Spleen (tissue), 7 donors: Measurements from ENCODE around the gene RIMS1.

ENCODE experiments used
- POLR2A ChIP-seq, 3 donors: fragments of 450-650 bp; IDR thresholded peaks; one replicate each; pipeline ENCODE4 v1.5.1; 2017; ENCODE audit warnings: antibody characterized with exemption in 3 of 3, mild to moderate bottlenecking in 1 of 3
- TF ChIP-seq, protein P1 (sequence below), 11 experiments: fragments of 200-600 bp in 7 of 11; fragments of 450-650 bp in 4 of 11; sonication (generic) in 4 of 11; IDR thresholded peaks in 8 of 11; conservative IDR thresholded peaks in 3 of 11; 1 replicate in 7 of 11; 2 replicates in 4 of 11; pipeline versions ENCODE4 v1.4.0 to v1.8.0; 2016 to 2021; ENCODE audit warnings: antibody characterized with exemption in 11 of 11, inconsistent platforms in 4 of 11, mild to moderate bottlenecking in 1 of 11
- donor health status: DM: no; HTN: no; CAD: no; lungs with moderate emphysema.
- donor health status: DM: no; HTN: no; CAD: no.
- donor health status: DM: no; HTN: no; CAD: no.

DNA sequence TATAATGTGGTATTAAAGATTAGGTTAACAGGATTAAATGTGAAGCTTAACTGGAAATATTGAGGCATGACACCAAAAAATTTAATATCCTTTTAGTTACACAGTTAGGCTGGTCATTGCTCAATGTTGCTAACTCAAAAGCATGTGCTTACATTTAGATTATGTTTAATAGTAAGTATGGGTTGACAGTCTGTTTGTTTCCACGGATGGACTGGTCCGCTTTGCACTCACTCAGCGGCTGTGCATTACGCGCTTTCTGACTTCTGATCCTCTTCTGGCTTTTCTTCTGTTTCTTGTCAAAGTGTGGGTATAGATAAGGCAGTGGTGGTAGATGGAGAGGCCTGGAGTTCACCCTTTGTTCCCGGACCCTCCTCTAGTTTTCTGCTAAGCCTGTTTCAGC is 174.9 kb downstream of the RIMS1 start:
- no peak for TF ChIP-seq POLR2A (IDR thresholded peaks at IDR 0.05)
- TF ChIP-seq, protein P1, sequence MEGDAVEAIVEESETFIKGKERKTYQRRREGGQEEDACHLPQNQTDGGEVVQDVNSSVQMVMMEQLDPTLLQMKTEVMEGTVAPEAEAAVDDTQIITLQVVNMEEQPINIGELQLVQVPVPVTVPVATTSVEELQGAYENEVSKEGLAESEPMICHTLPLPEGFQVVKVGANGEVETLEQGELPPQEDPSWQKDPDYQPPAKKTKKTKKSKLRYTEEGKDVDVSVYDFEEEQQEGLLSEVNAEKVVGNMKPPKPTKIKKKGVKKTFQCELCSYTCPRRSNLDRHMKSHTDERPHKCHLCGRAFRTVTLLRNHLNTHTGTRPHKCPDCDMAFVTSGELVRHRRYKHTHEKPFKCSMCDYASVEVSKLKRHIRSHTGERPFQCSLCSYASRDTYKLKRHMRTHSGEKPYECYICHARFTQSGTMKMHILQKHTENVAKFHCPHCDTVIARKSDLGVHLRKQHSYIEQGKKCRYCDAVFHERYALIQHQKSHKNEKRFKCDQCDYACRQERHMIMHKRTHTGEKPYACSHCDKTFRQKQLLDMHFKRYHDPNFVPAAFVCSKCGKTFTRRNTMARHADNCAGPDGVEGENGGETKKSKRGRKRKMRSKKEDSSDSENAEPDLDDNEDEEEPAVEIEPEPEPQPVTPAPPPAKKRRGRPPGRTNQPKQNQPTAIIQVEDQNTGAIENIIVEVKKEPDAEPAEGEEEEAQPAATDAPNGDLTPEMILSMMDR (IDR thresholded peaks at IDR 0.05 in 8 of 11, conservative IDR thresholded peaks at IDR 0.05 in 3 of 11), result no peak
